ENCODE measurements around the gene SPIB. TPM values are rescaled to one million over a fixed set of nuclear protein-coding genes. Genes with fewer than 3 reads are reported as not detected.

Gene SPIB
- total RNA-seq, 1 experiment from 2014 or later = not detected

DNA sequence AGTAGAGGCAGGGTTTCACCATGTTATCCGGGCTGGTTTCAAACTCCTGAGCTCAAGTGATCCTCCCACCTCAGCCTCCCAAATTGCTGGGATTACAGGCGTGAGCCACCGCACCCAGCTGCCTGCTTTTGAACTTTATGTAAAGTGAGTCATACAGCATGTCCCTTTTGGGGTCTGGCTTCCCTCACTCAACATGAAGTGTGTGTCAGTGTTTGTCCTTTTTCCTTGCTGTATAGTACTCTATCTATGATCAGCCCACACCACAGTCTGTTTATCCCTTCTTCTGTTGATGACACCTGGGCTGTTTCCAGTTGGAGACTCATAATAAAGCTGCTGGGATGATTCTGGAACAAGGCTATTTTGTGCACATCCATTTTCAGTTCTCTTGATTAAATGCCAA, 2.1 kb downstream of the SPIB start:
- H3K36me3 Mint-ChIP-seq (ENCODE audit: insufficient read depth, unreplicated experiment) = no peaks in the 10 kb centered on the region
- no peaks in the 10 kb centered on the region for H3K9me3 Mint-ChIP-seq (ENCODE audit: unreplicated experiment)
- no peak for DNase-seq (ENCODE audit: unreplicated experiment)
- H3K4me3 Mint-ChIP-seq (ENCODE audit: unreplicated experiment) = no peak overlapping the region
- no peaks in the 10 kb centered on the region for H3K4me1 Mint-ChIP-seq (ENCODE audit: insufficient read depth, unreplicated experiment)
- POLR2A ChIA-PET = no interaction called here
- no TSS peak for BruUV-seq (replicated peaks)
- intact Hi-C loops (cut with micrococcal nuclease) = no loop called here
- H3K27ac Mint-ChIP-seq (ENCODE audit: low read depth, unreplicated experiment) = no peak overlapping the region
- peaks cover 15% of the 10 kb centered on the region for H3K27me3 Mint-ChIP-seq (ENCODE audit: insufficient read depth, unreplicated experiment)
- CTCF ChIA-PET = no interaction called here
- TF ChIP-seq, protein P1, sequence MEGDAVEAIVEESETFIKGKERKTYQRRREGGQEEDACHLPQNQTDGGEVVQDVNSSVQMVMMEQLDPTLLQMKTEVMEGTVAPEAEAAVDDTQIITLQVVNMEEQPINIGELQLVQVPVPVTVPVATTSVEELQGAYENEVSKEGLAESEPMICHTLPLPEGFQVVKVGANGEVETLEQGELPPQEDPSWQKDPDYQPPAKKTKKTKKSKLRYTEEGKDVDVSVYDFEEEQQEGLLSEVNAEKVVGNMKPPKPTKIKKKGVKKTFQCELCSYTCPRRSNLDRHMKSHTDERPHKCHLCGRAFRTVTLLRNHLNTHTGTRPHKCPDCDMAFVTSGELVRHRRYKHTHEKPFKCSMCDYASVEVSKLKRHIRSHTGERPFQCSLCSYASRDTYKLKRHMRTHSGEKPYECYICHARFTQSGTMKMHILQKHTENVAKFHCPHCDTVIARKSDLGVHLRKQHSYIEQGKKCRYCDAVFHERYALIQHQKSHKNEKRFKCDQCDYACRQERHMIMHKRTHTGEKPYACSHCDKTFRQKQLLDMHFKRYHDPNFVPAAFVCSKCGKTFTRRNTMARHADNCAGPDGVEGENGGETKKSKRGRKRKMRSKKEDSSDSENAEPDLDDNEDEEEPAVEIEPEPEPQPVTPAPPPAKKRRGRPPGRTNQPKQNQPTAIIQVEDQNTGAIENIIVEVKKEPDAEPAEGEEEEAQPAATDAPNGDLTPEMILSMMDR (IDR thresholded peaks at IDR 0.05; ENCODE audit: unreplicated experiment) = no peak

DNA sequence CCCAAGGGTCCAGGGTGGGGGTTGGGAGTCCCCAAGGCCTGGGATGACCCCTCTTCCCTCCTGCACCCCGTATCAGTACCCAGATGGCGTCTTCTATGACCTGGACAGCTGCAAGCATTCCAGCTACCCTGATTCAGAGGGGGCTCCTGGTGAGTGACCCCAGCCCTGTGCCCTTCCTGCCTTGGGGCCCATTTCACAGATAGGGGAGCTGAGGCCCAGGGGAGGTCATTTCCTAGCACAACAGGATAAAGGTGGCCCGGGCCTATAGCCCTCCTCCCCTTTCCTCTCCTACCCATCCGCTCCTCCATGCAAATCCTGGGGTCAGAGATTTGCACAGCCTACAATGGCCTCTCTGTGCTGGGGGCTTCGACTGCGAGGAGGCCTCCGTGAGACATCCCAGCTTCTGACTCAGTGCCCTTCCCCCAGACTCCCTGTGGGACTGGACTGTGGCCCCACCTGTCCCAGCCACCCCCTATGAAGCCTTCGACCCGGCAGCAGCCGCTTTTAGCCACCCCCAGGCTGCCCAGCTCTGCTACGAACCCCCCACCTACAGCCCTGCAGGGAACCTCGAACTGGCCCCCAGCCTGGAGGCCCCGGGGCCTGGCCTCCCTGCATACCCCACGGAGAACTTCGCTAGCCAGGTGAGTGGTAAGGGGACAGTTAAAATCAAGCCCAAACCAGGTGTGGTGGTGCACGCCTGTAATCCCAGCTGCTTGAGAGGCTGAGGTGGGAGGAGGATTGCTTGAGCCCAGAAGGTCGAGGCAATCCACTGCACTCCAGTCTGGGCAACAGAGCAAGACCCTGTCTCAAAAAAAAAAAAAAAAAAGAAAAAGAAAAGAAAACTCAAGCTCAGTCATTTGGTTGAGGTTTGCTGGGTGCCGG, 3.9 kb downstream of the SPIB start:
- Mint-ChIP-seq H3K4me1 (ENCODE audit: insufficient read depth, unreplicated experiment) (no peaks in the 10 kb centered on the region), H3K27ac (ENCODE audit: low read depth, unreplicated experiment) (no peak overlapping the region), H3K4me3 (ENCODE audit: unreplicated experiment) (no peak overlapping the region), H3K27me3 (ENCODE audit: insufficient read depth, unreplicated experiment) (peaks cover 15% of the 10 kb centered on the region), H3K9me3 (ENCODE audit: unreplicated experiment) (no peaks in the 10 kb centered on the region), H3K36me3 (ENCODE audit: insufficient read depth, unreplicated experiment) (no peaks in the 10 kb centered on the region)
- TF ChIP-seq, protein P1 (IDR thresholded peaks at IDR 0.05; ENCODE audit: unreplicated experiment) = no peak
- CTCF ChIA-PET = interaction anchor here (0.7 kb wide), 1 partner anchor 55 kb away, joined by 4 read pairs; no protein-coding TSS in a partner anchor
- DNase-seq (ENCODE audit: unreplicated experiment) = no peak
- intact Hi-C loops (cut with micrococcal nuclease) = no loop called here
- no TSS peak for BruUV-seq (replicated peaks)
- POLR2A ChIA-PET = no interaction called here

DNA sequence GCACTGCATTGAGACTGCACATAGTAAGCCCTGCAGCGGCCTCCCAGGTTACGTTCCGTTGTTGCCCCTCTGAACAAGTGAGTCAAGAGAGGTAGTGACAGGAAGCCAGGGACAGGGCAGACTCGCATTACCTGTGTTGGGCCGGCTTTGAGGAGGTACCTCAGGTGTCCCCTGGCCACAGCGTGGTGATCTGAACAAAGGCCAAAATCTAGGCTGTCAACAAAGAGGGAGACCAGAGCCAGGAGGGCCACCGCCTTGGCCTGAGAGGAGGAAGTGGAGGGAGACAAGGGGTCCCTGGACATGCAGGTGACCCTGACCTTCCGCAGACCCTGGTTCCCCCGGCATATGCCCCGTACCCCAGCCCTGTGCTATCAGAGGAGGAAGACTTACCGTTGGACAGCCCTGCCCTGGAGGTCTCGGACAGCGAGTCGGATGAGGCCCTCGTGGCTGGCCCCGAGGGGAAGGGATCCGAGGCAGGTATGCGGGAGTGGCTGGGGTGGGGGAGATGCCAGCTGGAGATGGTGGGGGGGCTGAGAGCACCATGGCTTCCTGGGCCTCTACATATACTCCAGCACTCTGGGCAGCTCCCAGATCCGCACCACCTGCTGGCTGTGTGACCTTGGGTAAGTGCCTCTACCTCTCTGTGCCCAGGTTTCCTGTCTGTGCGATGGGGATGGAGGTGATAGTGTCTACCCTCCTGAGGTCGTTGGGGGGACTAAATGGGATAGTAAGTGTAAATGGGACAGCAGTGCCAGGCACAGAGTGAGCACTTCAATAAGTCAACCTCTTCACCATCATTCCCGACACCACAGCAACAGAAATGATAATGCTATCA, 4.8 kb downstream of the SPIB start:
- H3K27me3 Mint-ChIP-seq (ENCODE audit: insufficient read depth, unreplicated experiment) = peaks cover 15% of the 10 kb centered on the region
- TF ChIP-seq, protein P1 (IDR thresholded peaks at IDR 0.05; ENCODE audit: unreplicated experiment) = no peak
- ChIA-PET POLR2A (no interaction called here), CTCF (interaction anchor here (0.7 kb wide), 1 partner anchor 54 kb away, joined by 4 read pairs; no protein-coding TSS in a partner anchor)
- H3K9me3 Mint-ChIP-seq (ENCODE audit: unreplicated experiment) = no peaks in the 10 kb centered on the region
- no peaks in the 10 kb centered on the region for H3K36me3 Mint-ChIP-seq (ENCODE audit: insufficient read depth, unreplicated experiment)
- no peak overlapping the region for H3K27ac Mint-ChIP-seq (ENCODE audit: low read depth, unreplicated experiment)
- no peak for DNase-seq (ENCODE audit: unreplicated experiment)
- no peak overlapping the region for H3K4me3 Mint-ChIP-seq (ENCODE audit: unreplicated experiment)
- no TSS peak for BruUV-seq (replicated peaks)
- H3K4me1 Mint-ChIP-seq (ENCODE audit: insufficient read depth, unreplicated experiment) = no peaks in the 10 kb centered on the region
- intact Hi-C loops (cut with micrococcal nuclease) = no loop called here

DNA sequence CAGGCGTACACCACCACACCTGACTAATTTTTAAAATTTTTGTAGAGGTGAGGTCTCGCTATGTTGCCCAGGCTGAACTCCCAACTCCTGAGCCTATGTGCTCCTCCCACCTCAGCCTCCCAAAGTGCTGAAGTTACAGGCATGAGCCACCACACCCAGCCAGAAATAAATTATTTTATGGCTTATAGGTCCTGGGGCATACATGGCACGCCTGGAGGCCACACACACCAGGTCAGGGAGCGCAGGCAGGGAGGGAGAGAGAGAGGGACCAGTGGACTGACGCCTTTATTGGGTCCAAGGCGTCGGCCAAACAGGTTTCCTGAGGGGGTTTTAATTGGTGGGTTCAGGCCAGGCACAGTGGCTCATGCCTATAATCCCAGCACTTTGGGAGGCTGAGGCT, 6.8 kb downstream of the SPIB start:
- Mint-ChIP-seq H3K27me3 (ENCODE audit: insufficient read depth, unreplicated experiment) (no peaks in the 10 kb centered on the region), H3K36me3 (ENCODE audit: insufficient read depth, unreplicated experiment) (no peaks in the 10 kb centered on the region), H3K4me1 (ENCODE audit: insufficient read depth, unreplicated experiment) (no peaks in the 10 kb centered on the region), H3K4me3 (ENCODE audit: unreplicated experiment) (no peak overlapping the region), H3K27ac (ENCODE audit: low read depth, unreplicated experiment) (no peak overlapping the region), H3K9me3 (ENCODE audit: unreplicated experiment) (no peaks in the 10 kb centered on the region)
- no TSS peak for BruUV-seq (replicated peaks)
- ChIA-PET CTCF (no interaction called here), POLR2A (no interaction called here)
- TF ChIP-seq, protein P1 (IDR thresholded peaks at IDR 0.05; ENCODE audit: unreplicated experiment) = no peak
- DNase-seq (ENCODE audit: unreplicated experiment) = no peak
- intact Hi-C loops (cut with micrococcal nuclease) = no loop called here
